Fibroblast of lung (primary cell): Measurements from ENCODE around the gene MYO7A. TPM values are rescaled to one million over a fixed set of nuclear protein-coding genes. Genes with fewer than 3 reads are reported as not detected.

ENCODE experiments used
- DNase-seq, 2 donors: peaks; one replicate each; pipeline versions ENCODE4 v3.0.0 to v3.0.0-alpha.2; 2010; ENCODE audit warnings: low read depth in 2 of 2
- H2AFZ ChIP-seq: 2 replicates; pipeline ENCODE4 v1.5.1; 2012; ENCODE audit warnings: low read length, control low read depth, inconsistent platforms
- H3K27ac ChIP-seq: 2 replicates; pipeline ENCODE4 v1.5.1; 2011; ENCODE audit warnings: low read length, control low read depth; ENCODE audit not compliant: insufficient read depth
- H3K27me3 ChIP-seq: 2 replicates; pipeline ENCODE4 v1.5.1; 2011; ENCODE audit warnings: mild to moderate bottlenecking, low read length; ENCODE audit not compliant: control insufficient read depth, insufficient read depth
- H3K36me3 ChIP-seq: 2 replicates; pipeline ENCODE4 v1.5.1; 2011; ENCODE audit warnings: low read length; ENCODE audit not compliant: control insufficient read depth, insufficient read depth
- H3K4me1 ChIP-seq: 2 replicates; pipeline ENCODE4 v1.5.1; 2011; ENCODE audit warnings: low read length; ENCODE audit not compliant: control insufficient read depth, insufficient read depth; ENCODE audit errors: extremely low read depth
- H3K4me2 ChIP-seq: 2 replicates; pipeline ENCODE4 v1.5.1; 2011; ENCODE audit warnings: low read length, control low read depth; ENCODE audit not compliant: insufficient read depth; ENCODE audit errors: extremely low read depth
- H3K4me3 ChIP-seq, 4 experiments: fragments of 200-600 bp in 1 of 4; sonication (generic) in 1 of 4; replicated peaks in 1 of 4; 2 replicates each; pipeline ENCODE4 v1.5.1; 2011 to 2016; ENCODE audit warnings: low read length in 4 of 4, low read depth in 3 of 4, mild to moderate bottlenecking in 3 of 4, control low read depth in 2 of 4, inconsistent platforms in 1 of 4, mixed read lengths in 1 of 4; ENCODE audit not compliant: insufficient read depth in 1 of 4; ENCODE audit errors: control extremely low read depth in 1 of 4
- H3K79me2 ChIP-seq: 2 replicates; pipeline ENCODE4 v1.5.1; 2012; ENCODE audit warnings: mild to moderate bottlenecking, low read length, inconsistent platforms; ENCODE audit not compliant: control insufficient read depth, insufficient read depth
- H3K9ac ChIP-seq: 2 replicates; pipeline ENCODE4 v1.5.1; 2011; ENCODE audit warnings: mild to moderate bottlenecking, low read length, control low read depth; ENCODE audit not compliant: insufficient read depth
- H3K9me3 ChIP-seq: 2 replicates; pipeline ENCODE4 v1.5.1; 2012; ENCODE audit warnings: low read depth, low read length; ENCODE audit not compliant: control insufficient read depth, insufficient read depth
- H4K20me1 ChIP-seq: 2 replicates; pipeline ENCODE4 v1.5.1; 2011; ENCODE audit warnings: low read length; ENCODE audit not compliant: control insufficient read depth, insufficient read depth; ENCODE audit errors: extremely low read depth
- EZH2 ChIP-seq: IDR thresholded peaks from 2 replicates; pipeline ENCODE4 v1.5.1; 2012; ENCODE audit warnings: low read length, control low read depth, mild to moderate bottlenecking; ENCODE audit errors: missing control alignments
- polyA plus RNA-seq, 2 donors: library from polyadenylated mRNA; depleted of rRNA in 1 of 2; stranded (reverse) in 1 of 2; unstranded in 1 of 2; fragments of >200 nt; gene quantifications; 2 replicates each; pipeline ENCODE4 v1.2.1, GENCODE V29; 2011 to 2012; ENCODE audit warnings: missing spikeins in 1 of 2
- total RNA-seq: library from RNA; depleted of rRNA; stranded (reverse); fragments of >200 nt; gene quantifications from 2 replicates; pipeline ENCODE4 v1.2.1, GENCODE V29; 2014
- TF ChIP-seq, protein P1 (sequence below), 2 donors: IDR thresholded peaks in 1 of 2; conservative IDR thresholded peaks in 1 of 2; 1 replicate in 1 of 2; 2 replicates in 1 of 2; pipeline ENCODE4 v1.5.1; 2011 to 2012; ENCODE audit warnings: low read length in 2 of 2, control low read depth in 1 of 2, inconsistent platforms in 1 of 2, low read depth in 1 of 2, mild to moderate bottlenecking in 1 of 2

MYO7A gene
- total and polyA plus RNA-seq, 2 donors (not counting 1 experiment from before 2014, with no cell fraction given): 0.01 to 0.33 TPM

GRCh38 chr11:77126156-77126775 lies 1.8 kb upstream of the MYO7A start:
- no peak for TF ChIP-seq EZH2
- TF ChIP-seq, protein P1, sequence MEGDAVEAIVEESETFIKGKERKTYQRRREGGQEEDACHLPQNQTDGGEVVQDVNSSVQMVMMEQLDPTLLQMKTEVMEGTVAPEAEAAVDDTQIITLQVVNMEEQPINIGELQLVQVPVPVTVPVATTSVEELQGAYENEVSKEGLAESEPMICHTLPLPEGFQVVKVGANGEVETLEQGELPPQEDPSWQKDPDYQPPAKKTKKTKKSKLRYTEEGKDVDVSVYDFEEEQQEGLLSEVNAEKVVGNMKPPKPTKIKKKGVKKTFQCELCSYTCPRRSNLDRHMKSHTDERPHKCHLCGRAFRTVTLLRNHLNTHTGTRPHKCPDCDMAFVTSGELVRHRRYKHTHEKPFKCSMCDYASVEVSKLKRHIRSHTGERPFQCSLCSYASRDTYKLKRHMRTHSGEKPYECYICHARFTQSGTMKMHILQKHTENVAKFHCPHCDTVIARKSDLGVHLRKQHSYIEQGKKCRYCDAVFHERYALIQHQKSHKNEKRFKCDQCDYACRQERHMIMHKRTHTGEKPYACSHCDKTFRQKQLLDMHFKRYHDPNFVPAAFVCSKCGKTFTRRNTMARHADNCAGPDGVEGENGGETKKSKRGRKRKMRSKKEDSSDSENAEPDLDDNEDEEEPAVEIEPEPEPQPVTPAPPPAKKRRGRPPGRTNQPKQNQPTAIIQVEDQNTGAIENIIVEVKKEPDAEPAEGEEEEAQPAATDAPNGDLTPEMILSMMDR (conservative IDR thresholded peaks at IDR 0.05 in 1 of 2, IDR thresholded peaks at IDR 0.05 in 1 of 2; ENCODE audit: low read depth in 1 of 2, low read length in 2 of 2): no peak
- no peak overlapping the region for H3K27ac ChIP-seq
- H3K4me2 ChIP-seq: no peak overlapping the region
- H3K9ac ChIP-seq: no peak overlapping the region
- H3K36me3 ChIP-seq: peaks cover 3% of the 10 kb centered on the region
- no peak overlapping the region for H3K4me3 ChIP-seq
- peaks cover 5% of the 10 kb centered on the region for H3K4me1 ChIP-seq
- H2AFZ ChIP-seq: no peak overlapping the region
- DNase-seq: no peak
- no peaks in the 10 kb centered on the region for H3K27me3 ChIP-seq
- H3K9me3 ChIP-seq: no peaks in the 10 kb centered on the region
- H3K79me2 ChIP-seq: no peaks in the 10 kb centered on the region
- no peaks in the 10 kb centered on the region for H4K20me1 ChIP-seq

DNA sequence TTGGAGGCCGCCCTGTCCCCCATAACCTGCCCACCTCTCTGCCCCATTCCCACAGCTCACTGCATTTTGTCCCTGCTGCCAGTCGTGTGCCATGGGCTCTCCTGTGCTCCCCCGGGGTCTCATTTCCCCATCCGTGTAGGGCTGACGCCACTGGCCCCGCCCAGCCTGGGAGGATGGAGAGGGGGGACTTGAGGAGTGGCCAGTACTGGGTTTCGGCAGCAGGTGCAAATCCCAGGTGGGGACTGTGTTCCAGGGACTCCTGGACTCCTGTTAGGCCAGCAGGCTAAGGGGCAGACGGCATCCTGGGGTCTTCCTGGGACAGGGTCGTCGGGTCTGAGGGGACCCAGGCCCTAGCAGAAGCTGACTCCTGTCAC lies 1.2 kb upstream of the MYO7A start:
- Histone ChIP-seq H2AFZ (no peak overlapping the region), H3K4me1 (peaks cover 5% of the 10 kb centered on the region), H3K4me2 (peak overlapping the region; percentile 87), H3K27me3 (no peaks in the 10 kb centered on the region), H3K36me3 (peaks cover 2% of the 10 kb centered on the region), H3K9me3 (no peaks in the 10 kb centered on the region), H3K9ac (no peak overlapping the region), H3K27ac (no peak overlapping the region), H3K79me2 (no peaks in the 10 kb centered on the region), H4K20me1 (no peaks in the 10 kb centered on the region), H3K4me3 (peak overlapping the region in 2 of 4 experiments; percentile 16 to 58)
- DNase-seq: no peak
- no peak for TF ChIP-seq EZH2
- TF ChIP-seq, protein P1 (conservative IDR thresholded peaks at IDR 0.05 in 1 of 2, IDR thresholded peaks at IDR 0.05 in 1 of 2; ENCODE audit: low read depth in 1 of 2, low read length in 2 of 2): no peak

- DNase-seq: peak in 1 of 2 donors; percentile 47
- Histone ChIP-seq H3K4me1 (peaks cover 5% of the 10 kb centered on the region), H3K4me2 (peak overlapping the region; percentile 87), H3K36me3 (peaks cover 2% of the 10 kb centered on the region), H3K27ac (no peak overlapping the region), H3K9ac (no peak overlapping the region), H2AFZ (peak overlapping the region; percentile 21), H3K4me3 (peak overlapping the region; percentile 8 to 58 (median 30)), H4K20me1 (no peaks in the 10 kb centered on the region), H3K27me3 (no peaks in the 10 kb centered on the region), H3K79me2 (no peaks in the 10 kb centered on the region), H3K9me3 (no peaks in the 10 kb centered on the region)
- no peak for TF ChIP-seq EZH2
- TF ChIP-seq, protein P1 (conservative IDR thresholded peaks at IDR 0.05 in 1 of 2, IDR thresholded peaks at IDR 0.05 in 1 of 2; ENCODE audit: low read depth in 1 of 2, low read length in 2 of 2): peak; percentile 95 to 99
Observed at GRCh38 chr11:77127235-77127911, 673 bp upstream of the MYO7A start.
